ENCODE data around the gene CFAP20DC.

CFAP20DC gene

GRCh38 chr3:58755150-58755549 is 294.7 kb downstream of the CFAP20DC start:
- H3K27ac ChIP-seq, result no peak overlapping the region
- TF ChIP-seq CTCF (conservative IDR thresholded peaks at IDR 0.05), result no peak

- no peak for TF ChIP-seq CTCF (conservative IDR thresholded peaks at IDR 0.05)
These were observed 295.8 kb downstream of the CFAP20DC start for GRCh38 chr3:58754074-58754473.

GRCh38 chr3:58751882-58752567 is 297.8 kb downstream of the CFAP20DC start:
- no peak overlapping the region for H3K27ac ChIP-seq
- TF ChIP-seq CTCF (conservative IDR thresholded peaks at IDR 0.05), result no peak

More at GRCh38 chr3:58754074-58754473, 295.8 kb downstream of the CFAP20DC start:
- no peak overlapping the region for H3K27ac ChIP-seq

GRCh38 chr3:58751235-58751634 is 298.6 kb downstream of the CFAP20DC start:
- no peak for TF ChIP-seq CTCF (conservative IDR thresholded peaks at IDR 0.05)
- no peak overlapping the region for H3K27ac ChIP-seq

GRCh38 chr3:58749948-58750347 is 299.9 kb downstream of the CFAP20DC start:
- no peak for TF ChIP-seq CTCF (conservative IDR thresholded peaks at IDR 0.05)
- H3K27ac ChIP-seq, result no peak overlapping the region

GRCh38 chr3:58748024-58748423 is 301.8 kb downstream of the CFAP20DC start:
- H3K27ac ChIP-seq, result no peak overlapping the region
- no peak for TF ChIP-seq CTCF (conservative IDR thresholded peaks at IDR 0.05)

GRCh38 chr3:58746758-58747157 is 303.1 kb downstream of the CFAP20DC start:
- no peak for TF ChIP-seq CTCF (conservative IDR thresholded peaks at IDR 0.05)
- H3K27ac ChIP-seq, result no peak overlapping the region

Measured in VCaP (cell line).